Neutrophil (primary cell): Measurements from ENCODE around the gene RFTN2.
"Not testable (repeated sequence)": the region's sequence is repeated elsewhere in the genome, so short reads cannot be mapped to it uniquely, and the experiment has no call there.

ENCODE experiments used
- H3K27ac ChIP-seq: fragments of 200-600 bp; sonication (generic); 2 replicates; pipeline ENCODE4 v1.5.1; 2016; ENCODE audit warnings: mild to moderate bottlenecking, moderate library complexity
- H3K27me3 ChIP-seq: fragments of 200-600 bp; sonication (generic); 2 replicates; pipeline ENCODE4 v1.6.0; 2016; ENCODE audit warnings: mild to moderate bottlenecking
- H3K36me3 ChIP-seq: fragments of 200-600 bp; sonication (generic); 2 replicates; pipeline ENCODE4 v1.5.1; 2017
- H3K4me1 ChIP-seq, 2 experiments: fragments of 200-600 bp in 1 of 2; sonication (generic) in 1 of 2; 1 replicate in 1 of 2; 2 replicates in 1 of 2; pipeline versions ENCODE4 v1.5.1 to v1.6.1; 2013 to 2016; ENCODE audit warnings: low read depth in 1 of 2, low read length in 1 of 2, mild to moderate bottlenecking in 1 of 2, moderate library complexity in 1 of 2; ENCODE audit not compliant: control insufficient read depth in 1 of 2, insufficient read depth in 1 of 2
- H3K4me3 ChIP-seq, 2 experiments: fragments of 200-600 bp in 1 of 2; sonication (generic) in 1 of 2; 1 replicate in 1 of 2; 2 replicates in 1 of 2; pipeline ENCODE4 v1.5.1; 2013 to 2016; ENCODE audit warnings: low read depth in 1 of 2, low read length in 1 of 2, mild to moderate bottlenecking in 1 of 2, moderate library complexity in 1 of 2
- H3K9me3 ChIP-seq: fragments of 200-600 bp; sonication (generic); 2 replicates; pipeline ENCODE4 v1.5.1; 2016
- TF ChIP-seq, protein P1 (sequence below): fragments of 200-600 bp; sonication (generic); IDR thresholded peaks from 2 replicates; pipeline ENCODE4 v1.5.1; 2016; ENCODE audit warnings: antibody characterized with exemption

RFTN2 gene

DNA sequence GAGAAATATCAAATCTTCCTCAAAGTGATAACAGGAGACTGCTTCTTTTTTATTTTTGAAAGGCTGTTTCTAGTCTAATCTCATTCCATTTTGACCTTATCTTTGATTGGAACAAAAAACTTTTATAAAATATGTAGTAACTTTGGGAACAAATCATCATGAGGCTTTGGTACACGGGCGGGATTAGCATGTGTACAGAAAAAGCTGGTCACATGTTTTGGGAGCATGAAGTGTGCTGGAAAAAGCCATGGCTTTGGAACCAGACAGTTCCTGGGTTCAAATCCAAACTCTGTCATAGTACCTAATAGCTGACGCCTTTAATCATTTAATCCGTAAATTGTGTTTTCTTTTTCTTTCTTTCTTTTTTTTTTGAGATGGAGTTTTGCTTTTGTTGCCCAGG is 78.2 kb downstream of the RFTN2 start:
- Histone ChIP-seq H3K4me1 (peaks cover 12 to 14% of the 10 kb centered on the region in 2 experiments), H3K27ac (no peak overlapping the region), H3K27me3 (no peaks in the 10 kb centered on the region), H3K4me3 (no peak overlapping the region), H3K9me3 (no peaks in the 10 kb centered on the region), H3K36me3 (no peaks in the 10 kb centered on the region)
- TF ChIP-seq, protein P1, sequence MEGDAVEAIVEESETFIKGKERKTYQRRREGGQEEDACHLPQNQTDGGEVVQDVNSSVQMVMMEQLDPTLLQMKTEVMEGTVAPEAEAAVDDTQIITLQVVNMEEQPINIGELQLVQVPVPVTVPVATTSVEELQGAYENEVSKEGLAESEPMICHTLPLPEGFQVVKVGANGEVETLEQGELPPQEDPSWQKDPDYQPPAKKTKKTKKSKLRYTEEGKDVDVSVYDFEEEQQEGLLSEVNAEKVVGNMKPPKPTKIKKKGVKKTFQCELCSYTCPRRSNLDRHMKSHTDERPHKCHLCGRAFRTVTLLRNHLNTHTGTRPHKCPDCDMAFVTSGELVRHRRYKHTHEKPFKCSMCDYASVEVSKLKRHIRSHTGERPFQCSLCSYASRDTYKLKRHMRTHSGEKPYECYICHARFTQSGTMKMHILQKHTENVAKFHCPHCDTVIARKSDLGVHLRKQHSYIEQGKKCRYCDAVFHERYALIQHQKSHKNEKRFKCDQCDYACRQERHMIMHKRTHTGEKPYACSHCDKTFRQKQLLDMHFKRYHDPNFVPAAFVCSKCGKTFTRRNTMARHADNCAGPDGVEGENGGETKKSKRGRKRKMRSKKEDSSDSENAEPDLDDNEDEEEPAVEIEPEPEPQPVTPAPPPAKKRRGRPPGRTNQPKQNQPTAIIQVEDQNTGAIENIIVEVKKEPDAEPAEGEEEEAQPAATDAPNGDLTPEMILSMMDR, result no peak

DNA sequence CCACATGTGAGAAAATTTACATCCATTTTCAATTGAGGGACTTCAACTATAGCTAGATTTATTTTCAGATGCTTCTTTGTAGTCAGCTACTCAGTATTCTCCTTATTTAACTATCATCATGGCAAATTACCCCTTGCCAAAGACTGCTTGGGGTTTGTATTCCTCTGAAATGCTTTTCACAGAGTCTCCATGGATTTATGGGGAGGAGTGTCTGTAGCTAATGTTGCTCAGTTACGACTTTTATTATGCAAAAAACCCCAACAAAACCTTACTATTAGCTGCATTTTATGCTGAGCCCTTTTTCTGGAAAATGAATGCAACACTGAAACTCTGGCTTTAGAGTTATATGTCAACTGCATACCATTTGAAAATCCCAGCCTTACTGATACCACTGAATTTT is 78.6 kb downstream of the RFTN2 start:
- peaks cover 12 to 14% of the 10 kb centered on the region in 2 experiments for H3K4me1 ChIP-seq
- H3K27me3 ChIP-seq, result no peaks in the 10 kb centered on the region

DNA sequence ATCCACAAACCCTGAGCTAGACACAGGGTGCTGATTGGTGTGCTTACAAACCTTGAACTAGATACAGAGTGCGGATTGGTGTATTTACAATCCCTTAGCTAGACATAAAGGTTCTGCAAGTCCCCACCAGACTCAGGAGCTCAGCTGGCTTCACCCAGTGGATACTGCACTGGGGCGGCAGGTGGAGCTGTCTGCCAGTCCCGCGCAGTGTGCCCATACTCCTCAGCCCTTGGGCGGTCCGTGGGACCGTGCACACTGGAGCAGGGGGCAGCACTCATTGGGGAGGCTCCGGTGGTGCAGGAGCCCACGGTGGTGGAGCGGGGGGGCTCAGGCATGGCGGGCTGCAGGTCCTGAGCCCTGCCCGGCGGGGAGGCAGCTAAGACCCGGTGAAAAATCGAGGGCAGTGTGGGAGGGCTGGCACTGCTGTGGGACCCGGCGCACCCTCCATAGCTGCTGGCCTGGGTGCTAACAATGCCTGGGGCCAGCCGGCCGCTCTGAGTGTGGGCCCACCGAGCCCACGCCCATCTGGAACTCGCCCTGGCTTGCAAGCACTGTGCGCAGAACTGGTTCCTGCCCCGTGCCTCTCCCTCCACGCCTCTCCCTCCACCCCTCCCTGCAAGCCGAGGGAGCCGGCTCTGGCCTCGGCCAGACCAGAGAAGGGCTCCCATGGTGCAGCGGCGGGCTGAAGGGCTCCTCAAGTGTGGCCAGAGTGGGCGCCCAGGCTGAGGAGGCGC is 83.9 kb downstream of the RFTN2 start:
- no peaks in the 10 kb centered on the region for H3K4me1 ChIP-seq
- H3K36me3 ChIP-seq, result no peaks in the 10 kb centered on the region
- H3K4me3 ChIP-seq, result no peak overlapping the region
- H3K27me3 ChIP-seq, result no peaks in the 10 kb centered on the region
- H3K27ac ChIP-seq, result no peak overlapping the region
- no peaks in the 10 kb centered on the region for H3K9me3 ChIP-seq
- TF ChIP-seq, protein P1, result no peak

More for the DNA sequence above, 78.6 kb downstream of the RFTN2 start:
- Histone ChIP-seq H3K27ac (no peak overlapping the region), H3K9me3 (no peaks in the 10 kb centered on the region), H3K36me3 (no peaks in the 10 kb centered on the region), H3K4me3 (no peak overlapping the region)
- TF ChIP-seq, protein P1, result no peak

DNA sequence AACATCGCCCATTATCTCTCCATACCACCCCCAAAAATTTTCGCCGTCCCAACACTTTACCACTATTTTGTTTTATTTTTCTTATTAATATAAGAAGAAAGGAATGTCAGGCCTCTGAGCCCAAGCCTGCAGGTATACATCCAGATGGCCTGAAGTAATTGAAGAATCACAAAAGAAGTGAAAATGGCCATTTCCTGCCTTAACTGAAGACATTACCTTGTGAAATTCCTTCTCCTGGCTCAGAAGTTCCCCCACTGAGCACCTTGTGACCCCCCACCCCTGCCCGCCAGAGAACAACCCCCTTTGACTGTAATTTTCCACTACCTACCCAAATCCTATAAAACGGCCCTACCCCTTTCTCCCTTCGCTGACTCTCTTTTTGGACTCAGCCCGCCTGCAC is 88.1 kb downstream of the RFTN2 start:
- not testable (repeated sequence) for H3K27me3 ChIP-seq, H3K9me3 ChIP-seq, H3K36me3 ChIP-seq, H3K4me3 ChIP-seq, H3K4me1 ChIP-seq, H3K27ac ChIP-seq

DNA sequence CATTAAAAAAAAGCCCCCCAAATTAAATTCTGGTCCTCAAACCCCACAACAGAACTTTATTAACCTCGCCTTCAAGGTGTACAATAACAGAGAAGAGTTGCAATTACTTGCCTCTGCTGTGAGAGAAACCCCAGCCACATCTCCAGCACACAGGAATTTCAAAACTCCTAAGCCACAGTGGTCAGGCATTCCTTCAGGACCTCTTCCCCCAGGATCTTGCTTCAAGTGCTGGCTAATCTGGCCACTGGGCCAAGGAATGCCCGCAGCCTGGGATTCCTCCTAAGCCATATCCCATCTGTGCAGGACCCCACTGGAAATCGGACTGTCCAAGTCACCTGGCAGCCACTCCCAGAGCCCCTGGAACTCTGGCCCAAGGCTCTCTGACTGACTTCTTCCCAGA is 95.2 kb downstream of the RFTN2 start:
- H3K27ac ChIP-seq, H3K36me3 ChIP-seq, H3K27me3 ChIP-seq, H3K4me3 ChIP-seq, H3K9me3 ChIP-seq: not testable (repeated sequence)
- peaks cover 23 to 24% of the 10 kb centered on the region in 2 experiments for H3K4me1 ChIP-seq

DNA sequence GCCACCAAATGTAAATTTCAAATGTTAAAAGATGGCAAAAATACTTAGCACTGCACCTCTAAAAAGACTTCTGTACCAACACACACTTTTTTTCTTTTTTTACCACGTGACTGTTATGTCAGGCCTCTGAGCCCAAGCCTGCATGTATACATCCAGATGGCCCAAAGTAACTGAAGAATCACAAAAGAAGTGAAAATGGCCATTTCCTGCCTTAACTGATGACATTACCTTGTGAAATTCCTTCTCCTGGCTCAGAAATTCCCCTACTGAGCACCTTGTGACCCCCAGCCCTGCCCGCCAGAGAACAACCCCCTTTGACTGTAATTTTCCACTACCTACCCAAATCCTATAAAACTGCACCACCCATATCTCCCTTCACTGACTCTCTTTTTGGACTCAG is 97.1 kb downstream of the RFTN2 start:
- H3K9me3 ChIP-seq, H3K36me3 ChIP-seq, H3K27me3 ChIP-seq, H3K4me3 ChIP-seq, H3K27ac ChIP-seq: not testable (repeated sequence)
- H3K4me1 ChIP-seq, result peaks cover 23 to 24% of the 10 kb centered on the region in 2 experiments

DNA sequence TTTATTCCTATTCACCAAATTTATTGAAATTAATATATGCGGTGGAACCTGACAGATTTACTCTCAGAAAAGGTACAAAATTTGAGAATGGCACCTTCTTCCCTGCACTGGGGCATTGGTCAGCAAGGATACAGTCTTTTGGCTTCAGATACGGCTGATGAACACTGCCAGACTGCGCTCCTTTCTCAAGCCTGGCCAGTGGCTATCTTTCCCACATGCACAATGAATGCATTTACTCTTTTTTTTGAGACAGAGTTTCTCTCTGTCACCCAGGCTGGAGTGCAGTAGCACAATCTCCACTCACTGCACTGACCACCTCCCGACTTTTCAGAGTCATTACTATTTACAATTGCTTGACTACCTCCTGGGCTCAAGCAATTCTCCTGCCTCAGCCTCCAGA is 97.9 kb downstream of the RFTN2 start:
- H3K4me1 ChIP-seq, result peaks cover 23 to 25% of the 10 kb centered on the region in 2 experiments
- no peaks in the 10 kb centered on the region for H3K9me3 ChIP-seq
- no peaks in the 10 kb centered on the region for H3K27me3 ChIP-seq
- TF ChIP-seq, protein P1, result no peak
- no peaks in the 10 kb centered on the region for H3K36me3 ChIP-seq
- no peak overlapping the region for H3K4me3 ChIP-seq
- H3K27ac ChIP-seq, result no peak overlapping the region
